ENCODE data around the gene PLXNA2.

GRCh38 chr1:208089149-208089548 lies 155.0 kb downstream of the PLXNA2 start:
- TF ChIP-seq CEBPB (IDR thresholded peaks at IDR 0.05; ENCODE audit: low read depth, low read length) (no peak), CTCF (conservative IDR thresholded peaks at IDR 0.05; ENCODE audit: low read depth, low read length) (no peak), SMC3 (IDR thresholded peaks at IDR 0.05; ENCODE audit: low read depth, low read length) (no peak), NFE2L2 (IDR thresholded peaks at IDR 0.05; ENCODE audit: low read depth, low read length) (no peak), RFX5 (IDR thresholded peaks at IDR 0.05; ENCODE audit: low read depth, low read length) (no peak)
